H1 (cell line): ENCODE results near the gene RETREG1. TPM values are rescaled to one million over a fixed set of nuclear protein-coding genes. Genes with fewer than 3 reads are reported as not detected.

Experiments used
- ATF2 ChIP-seq: IDR thresholded peaks from 2 replicates; pipeline ENCODE4 v1.6.1; 2012; ENCODE audit warnings: low read length, inconsistent platforms
- E2F6 ChIP-seq: IDR thresholded peaks from 2 replicates; pipeline ENCODE4 v1.6.1; 2012; ENCODE audit warnings: inconsistent platforms
- KDM4A ChIP-seq: IDR thresholded peaks from one replicate; pipeline ENCODE4 v1.7.1; 2012; ENCODE audit warnings: low read depth, mild to moderate bottlenecking, moderate library complexity, low read length, inconsistent platforms; ENCODE audit not compliant: severe bottlenecking
- POLR2AphosphoS5 ChIP-seq: IDR thresholded peaks from 2 replicates; pipeline ENCODE4 v1.6.1; 2011; ENCODE audit warnings: low read depth, low read length
- RNF2 ChIP-seq: fragments of 200-900, 300-1000 bp; sonication (generic); IDR thresholded peaks from 2 replicates; pipeline ENCODE4 v1.7.1; 2016; ENCODE audit warnings: borderline replicate concordance, low read depth, mild to moderate bottlenecking, antibody characterized with exemption, low read length; ENCODE audit not compliant: poor library complexity, severe bottlenecking; ENCODE audit errors: missing control alignments
- SIN3A ChIP-seq, 2 experiments: IDR thresholded peaks in 1 of 2; conservative IDR thresholded peaks in 1 of 2; 2 replicates each; pipeline ENCODE4 v1.6.1; 2011 to 2012; ENCODE audit warnings: low read length in 2 of 2, improper control_type of control experiment in 1 of 2, low read depth in 1 of 2, mild to moderate bottlenecking in 1 of 2
- TAF1 ChIP-seq: IDR thresholded peaks from 2 replicates; pipeline ENCODE4 v1.6.1; 2011; ENCODE audit warnings: mild to moderate bottlenecking, low read depth, low read length
- polyA plus RNA-seq, 7 experiments: library from polyadenylated mRNA; depleted of rRNA in 3 of 7; stranded (reverse) in 5 of 7; unstranded in 2 of 7; fragments of >200 nt in 5 of 7; fragments of 200-250 nt in 2 of 7; gene quantifications; 1 replicate in 5 of 7; 2 replicates in 1 of 7; 4 replicates in 1 of 7; pipeline versions ENCODE4 v1.2.1 to v1.2.3, GENCODE V29; 2011 to 2013; ENCODE audit warnings: missing spikeins in 2 of 7, mixed read lengths in 2 of 7
- total RNA-seq: library from RNA; stranded (reverse); fragmentation: NEBNext Ultra II Directional; extraction: Animal tissue kit (Norgen Biotek cat#: 25700); gene quantifications from 2 replicates; pipeline ENCODE4 v1.2.1, GENCODE V29; 2021

The RETREG1 gene
- total and polyA plus RNA-seq, 2 of the 8 experiments (the other 6 are each of a cell fraction or from before 2014, with no cell fraction given): 0.62 to 1.9 TPM

- TF ChIP-seq TAF1 (0 out of 2 replicates have a peak, but pooled peaks have one; percentile 23), RNF2 (no peak), KDM4A (peak; percentile 92), POLR2AphosphoS5 (no peak), E2F6 (peak; percentile 46; the same call in 1 of the 2 replicates), ATF2 (no peak), SIN3A (conservative IDR thresholded peaks at IDR 0.05 in 1 of 2, IDR thresholded peaks at IDR 0.05 in 1 of 2; ENCODE audit: low read depth in 1 of 2, low read length in 2 of 2) (0 out of 4 replicates have a peak, but pooled peaks of 1 of the 2 experiments have one; percentile 11)
- TF ChIP-seq, all 59 proteins: peak for 10
These were observed at the start of gene RETREG1 (continued) for GRCh38 chr5:16616536-16617273.
